Tibial nerve (tissue), 4 donors: ENCODE measurements around the gene SPTSSB.

Experiments
- EP300 ChIP-seq, 2 donors: sonication (generic); formaldehyde crosslinking; IDR thresholded peaks; one replicate each; pipeline ENCODE4 v1.6.1; 2017; ENCODE audit warnings: antibody characterized with exemption in 2 of 2, mild to moderate bottlenecking in 1 of 2
- TF ChIP-seq, protein P1 (sequence below), 5 experiments: fragments of 200-600 bp in 3 of 5; fragments of 450-650 bp in 2 of 5; sonication (generic) in 3 of 5; IDR thresholded peaks; one replicate each; pipeline ENCODE4 v1.5.1; 2016 to 2019; ENCODE audit warnings: antibody characterized with exemption in 5 of 5, mild to moderate bottlenecking in 3 of 5, moderate library complexity in 2 of 5

DNA sequence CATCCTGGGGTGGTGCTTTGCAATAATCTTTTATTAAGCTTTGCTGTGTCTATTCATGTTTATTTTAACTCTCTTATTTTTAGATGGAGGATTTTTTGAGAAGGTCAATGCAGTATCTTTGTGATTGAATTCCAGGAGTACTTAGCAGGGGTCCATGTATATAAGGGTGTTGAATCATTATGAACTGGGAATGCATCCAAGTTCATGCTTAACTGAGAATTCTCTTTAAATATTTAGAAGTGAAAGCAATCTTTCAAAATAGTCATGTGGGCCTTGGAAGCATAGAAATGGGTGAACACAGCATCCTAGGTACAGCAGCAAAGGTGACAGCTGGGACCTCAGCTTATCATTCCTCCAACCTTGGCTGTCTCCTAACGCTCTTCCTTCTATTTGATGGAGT lies 27.3 kb downstream of the SPTSSB start:
- TF ChIP-seq, protein P1, sequence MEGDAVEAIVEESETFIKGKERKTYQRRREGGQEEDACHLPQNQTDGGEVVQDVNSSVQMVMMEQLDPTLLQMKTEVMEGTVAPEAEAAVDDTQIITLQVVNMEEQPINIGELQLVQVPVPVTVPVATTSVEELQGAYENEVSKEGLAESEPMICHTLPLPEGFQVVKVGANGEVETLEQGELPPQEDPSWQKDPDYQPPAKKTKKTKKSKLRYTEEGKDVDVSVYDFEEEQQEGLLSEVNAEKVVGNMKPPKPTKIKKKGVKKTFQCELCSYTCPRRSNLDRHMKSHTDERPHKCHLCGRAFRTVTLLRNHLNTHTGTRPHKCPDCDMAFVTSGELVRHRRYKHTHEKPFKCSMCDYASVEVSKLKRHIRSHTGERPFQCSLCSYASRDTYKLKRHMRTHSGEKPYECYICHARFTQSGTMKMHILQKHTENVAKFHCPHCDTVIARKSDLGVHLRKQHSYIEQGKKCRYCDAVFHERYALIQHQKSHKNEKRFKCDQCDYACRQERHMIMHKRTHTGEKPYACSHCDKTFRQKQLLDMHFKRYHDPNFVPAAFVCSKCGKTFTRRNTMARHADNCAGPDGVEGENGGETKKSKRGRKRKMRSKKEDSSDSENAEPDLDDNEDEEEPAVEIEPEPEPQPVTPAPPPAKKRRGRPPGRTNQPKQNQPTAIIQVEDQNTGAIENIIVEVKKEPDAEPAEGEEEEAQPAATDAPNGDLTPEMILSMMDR (IDR thresholded peaks at IDR 0.05) = no peak
- no peak for TF ChIP-seq EP300 (IDR thresholded peaks at IDR 0.05)
